ENCODE data around the gene PELI2. TPM values are rescaled to one million over a fixed set of nuclear protein-coding genes. Genes with fewer than 3 reads are reported as not detected.

The PELI2 gene
- total and polyA plus RNA-seq, 2 experiments from 2014 or later, result 8.0 to 24.5 TPM

DNA sequence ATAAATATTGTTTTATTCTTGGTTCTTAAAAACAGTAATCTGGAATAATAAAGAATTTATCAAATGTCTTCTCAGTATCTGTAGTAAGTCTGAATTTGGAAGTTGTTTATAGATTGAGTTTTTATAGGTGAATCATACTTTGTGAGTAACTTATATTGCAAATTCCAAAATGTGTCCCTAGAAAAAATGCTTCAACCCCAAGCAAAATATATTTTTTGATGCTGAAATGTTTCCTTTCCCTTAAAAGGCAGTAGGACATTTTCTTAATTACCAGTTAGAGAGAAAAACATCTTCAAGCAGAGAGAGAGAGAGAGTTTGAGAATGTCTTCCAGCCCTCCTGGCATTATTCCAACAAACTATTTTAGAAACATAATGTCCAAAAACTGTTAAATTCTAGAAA, 37.9 kb downstream of the PELI2 start (continued):
- TF ChIP-seq, protein P1, sequence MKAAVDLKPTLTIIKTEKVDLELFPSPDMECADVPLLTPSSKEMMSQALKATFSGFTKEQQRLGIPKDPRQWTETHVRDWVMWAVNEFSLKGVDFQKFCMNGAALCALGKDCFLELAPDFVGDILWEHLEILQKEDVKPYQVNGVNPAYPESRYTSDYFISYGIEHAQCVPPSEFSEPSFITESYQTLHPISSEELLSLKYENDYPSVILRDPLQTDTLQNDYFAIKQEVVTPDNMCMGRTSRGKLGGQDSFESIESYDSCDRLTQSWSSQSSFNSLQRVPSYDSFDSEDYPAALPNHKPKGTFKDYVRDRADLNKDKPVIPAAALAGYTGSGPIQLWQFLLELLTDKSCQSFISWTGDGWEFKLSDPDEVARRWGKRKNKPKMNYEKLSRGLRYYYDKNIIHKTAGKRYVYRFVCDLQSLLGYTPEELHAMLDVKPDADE (IDR thresholded peaks at IDR 0.05), result no peak
- TF ChIP-seq, protein P2, sequence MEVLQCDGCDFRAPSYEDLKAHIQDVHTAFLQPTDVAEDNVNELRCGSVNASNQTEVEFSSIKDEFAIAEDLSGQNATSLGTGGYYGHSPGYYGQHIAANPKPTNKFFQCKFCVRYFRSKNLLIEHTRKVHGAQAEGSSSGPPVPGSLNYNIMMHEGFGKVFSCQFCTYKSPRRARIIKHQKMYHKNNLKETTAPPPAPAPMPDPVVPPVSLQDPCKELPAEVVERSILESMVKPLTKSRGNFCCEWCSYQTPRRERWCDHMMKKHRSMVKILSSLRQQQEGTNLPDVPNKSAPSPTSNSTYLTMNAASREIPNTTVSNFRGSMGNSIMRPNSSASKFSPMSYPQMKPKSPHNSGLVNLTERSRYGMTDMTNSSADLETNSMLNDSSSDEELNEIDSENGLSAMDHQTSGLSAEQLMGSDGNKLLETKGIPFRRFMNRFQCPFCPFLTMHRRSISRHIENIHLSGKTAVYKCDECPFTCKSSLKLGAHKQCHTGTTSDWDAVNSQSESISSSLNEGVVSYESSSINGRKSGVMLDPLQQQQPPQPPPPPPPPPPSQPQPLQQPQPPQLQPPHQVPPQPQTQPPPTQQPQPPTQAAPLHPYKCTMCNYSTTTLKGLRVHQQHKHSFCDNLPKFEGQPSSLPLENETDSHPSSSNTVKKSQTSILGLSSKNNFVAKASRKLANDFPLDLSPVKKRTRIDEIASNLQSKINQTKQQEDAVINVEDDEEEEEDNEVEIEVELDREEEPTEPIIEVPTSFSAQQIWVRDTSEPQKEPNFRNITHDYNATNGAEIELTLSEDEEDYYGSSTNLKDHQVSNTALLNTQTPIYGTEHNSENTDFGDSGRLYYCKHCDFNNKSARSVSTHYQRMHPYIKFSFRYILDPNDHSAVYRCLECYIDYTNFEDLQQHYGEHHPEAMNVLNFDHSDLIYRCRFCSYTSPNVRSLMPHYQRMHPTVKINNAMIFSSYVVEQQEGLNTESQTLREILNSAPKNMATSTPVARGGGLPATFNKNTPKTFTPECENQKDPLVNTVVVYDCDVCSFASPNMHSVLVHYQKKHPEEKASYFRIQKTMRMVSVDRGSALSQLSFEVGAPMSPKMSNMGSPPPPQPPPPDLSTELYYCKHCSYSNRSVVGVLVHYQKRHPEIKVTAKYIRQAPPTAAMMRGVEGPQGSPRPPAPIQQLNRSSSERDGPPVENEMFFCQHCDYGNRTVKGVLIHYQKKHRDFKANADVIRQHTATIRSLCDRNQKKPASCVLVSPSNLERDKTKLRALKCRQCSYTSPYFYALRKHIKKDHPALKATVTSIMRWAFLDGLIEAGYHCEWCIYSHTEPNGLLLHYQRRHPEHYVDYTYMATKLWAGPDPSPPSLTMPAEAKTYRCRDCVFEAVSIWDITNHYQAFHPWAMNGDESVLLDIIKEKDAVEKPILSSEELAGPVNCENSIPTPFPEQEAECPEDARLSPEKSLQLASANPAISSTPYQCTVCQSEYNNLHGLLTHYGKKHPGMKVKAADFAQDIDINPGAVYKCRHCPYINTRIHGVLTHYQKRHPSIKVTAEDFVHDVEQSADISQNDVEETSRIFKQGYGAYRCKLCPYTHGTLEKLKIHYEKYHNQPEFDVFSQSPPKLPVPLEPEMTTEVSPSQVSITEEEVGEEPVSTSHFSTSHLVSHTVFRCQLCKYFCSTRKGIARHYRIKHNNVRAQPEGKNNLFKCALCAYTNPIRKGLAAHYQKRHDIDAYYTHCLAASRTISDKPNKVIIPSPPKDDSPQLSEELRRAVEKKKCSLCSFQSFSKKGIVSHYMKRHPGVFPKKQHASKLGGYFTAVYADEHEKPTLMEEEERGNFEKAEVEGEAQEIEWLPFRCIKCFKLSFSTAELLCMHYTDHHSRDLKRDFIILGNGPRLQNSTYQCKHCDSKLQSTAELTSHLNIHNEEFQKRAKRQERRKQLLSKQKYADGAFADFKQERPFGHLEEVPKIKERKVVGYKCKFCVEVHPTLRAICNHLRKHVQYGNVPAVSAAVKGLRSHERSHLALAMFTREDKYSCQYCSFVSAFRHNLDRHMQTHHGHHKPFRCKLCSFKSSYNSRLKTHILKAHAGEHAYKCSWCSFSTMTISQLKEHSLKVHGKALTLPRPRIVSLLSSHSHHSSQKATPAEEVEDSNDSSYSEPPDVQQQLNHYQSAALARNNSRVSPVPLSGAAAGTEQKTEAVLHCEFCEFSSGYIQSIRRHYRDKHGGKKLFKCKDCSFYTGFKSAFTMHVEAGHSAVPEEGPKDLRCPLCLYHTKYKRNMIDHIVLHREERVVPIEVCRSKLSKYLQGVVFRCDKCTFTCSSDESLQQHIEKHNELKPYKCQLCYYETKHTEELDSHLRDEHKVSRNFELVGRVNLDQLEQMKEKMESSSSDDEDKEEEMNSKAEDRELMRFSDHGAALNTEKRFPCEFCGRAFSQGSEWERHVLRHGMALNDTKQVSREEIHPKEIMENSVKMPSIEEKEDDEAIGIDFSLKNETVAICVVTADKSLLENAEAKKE (CRISPR knock-in tag; IDR thresholded peaks at IDR 0.05), result no peak
- TF ChIP-seq CREB1 (CRISPR knock-in tag; IDR thresholded peaks at IDR 0.05; ENCODE audit: low read depth), result no peak
- TF ChIP-seq POLR2AphosphoS5 (IDR thresholded peaks at IDR 0.05; ENCODE audit: low read depth), result no peak

DNA sequence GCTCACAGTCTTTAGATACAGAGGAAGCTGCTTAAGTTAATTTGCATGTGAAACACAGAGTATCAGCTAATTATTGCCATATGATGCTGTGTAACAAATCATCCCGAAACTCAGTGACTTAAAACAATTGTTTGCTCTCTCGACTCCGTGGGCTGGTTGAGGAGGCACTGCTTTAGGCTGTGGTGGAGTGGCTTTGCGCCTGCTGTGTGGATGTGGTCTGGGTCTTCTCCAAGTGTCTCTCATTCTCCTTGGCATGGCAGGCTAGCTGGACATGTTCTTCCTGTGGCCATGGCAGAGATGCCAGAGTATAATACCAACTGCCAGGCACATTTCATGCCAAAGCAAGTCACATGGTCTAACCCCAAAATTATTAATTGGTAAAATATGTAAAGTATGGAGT, 40.9 kb downstream of the PELI2 start:
- no peak overlapping the region for H2AFZ ChIP-seq
- no peak overlapping the region for H3K4me2 ChIP-seq
- no peaks in the 10 kb centered on the region for H3K27me3 Mint-ChIP-seq (ENCODE audit: insufficient read depth, low read depth, poor library complexity)
- H3K4me1 Mint-ChIP-seq, result peaks cover 16% of the 10 kb centered on the region
- H3K36me3 ChIP-seq (ENCODE audit: insufficient read depth), result no peaks in the 10 kb centered on the region
- no peak overlapping the region for H3K4me3 Mint-ChIP-seq
- no peaks in the 10 kb centered on the region for H3F3A ChIP-seq (replicated peaks; ENCODE audit: low read depth)
- H3K4me3 ChIP-seq, result no peak overlapping the region
- no peak overlapping the region for H3K27ac ChIP-seq (ENCODE audit: low read depth)
- no peaks in the 10 kb centered on the region for H3K27me3 ChIP-seq (ENCODE audit: insufficient read depth)
- 0 out of 2 replicates have a peak, but pooled peaks cover 6% of the 10 kb centered on the region for H3K4me1 ChIP-seq (ENCODE audit: insufficient read depth)
- H3K9me2 ChIP-seq (ENCODE audit: insufficient read depth), result no peaks in the 10 kb centered on the region
- peaks cover 10% of the 10 kb centered on the region; the same call in 1 of the 3 replicates for H3K36me3 Mint-ChIP-seq (ENCODE audit: low read depth)
- ATAC-seq, result no peak
- H4K20me1 ChIP-seq (replicated peaks; ENCODE audit: insufficient read depth), result peaks cover 6% of the 10 kb centered on the region; the same call in 1 of the 2 replicates
- no peak overlapping the region for H3K27ac Mint-ChIP-seq
- peaks cover 98% of the 10 kb centered on the region for H3K79me2 ChIP-seq (replicated peaks; ENCODE audit: insufficient read depth)
- no peak for DNase-seq (ENCODE audit: low spot score)
- peaks cover 9% of the 10 kb centered on the region; the same call in 1 of the 3 replicates for H3K9me3 Mint-ChIP-seq
- TF ChIP-seq, protein P3, sequence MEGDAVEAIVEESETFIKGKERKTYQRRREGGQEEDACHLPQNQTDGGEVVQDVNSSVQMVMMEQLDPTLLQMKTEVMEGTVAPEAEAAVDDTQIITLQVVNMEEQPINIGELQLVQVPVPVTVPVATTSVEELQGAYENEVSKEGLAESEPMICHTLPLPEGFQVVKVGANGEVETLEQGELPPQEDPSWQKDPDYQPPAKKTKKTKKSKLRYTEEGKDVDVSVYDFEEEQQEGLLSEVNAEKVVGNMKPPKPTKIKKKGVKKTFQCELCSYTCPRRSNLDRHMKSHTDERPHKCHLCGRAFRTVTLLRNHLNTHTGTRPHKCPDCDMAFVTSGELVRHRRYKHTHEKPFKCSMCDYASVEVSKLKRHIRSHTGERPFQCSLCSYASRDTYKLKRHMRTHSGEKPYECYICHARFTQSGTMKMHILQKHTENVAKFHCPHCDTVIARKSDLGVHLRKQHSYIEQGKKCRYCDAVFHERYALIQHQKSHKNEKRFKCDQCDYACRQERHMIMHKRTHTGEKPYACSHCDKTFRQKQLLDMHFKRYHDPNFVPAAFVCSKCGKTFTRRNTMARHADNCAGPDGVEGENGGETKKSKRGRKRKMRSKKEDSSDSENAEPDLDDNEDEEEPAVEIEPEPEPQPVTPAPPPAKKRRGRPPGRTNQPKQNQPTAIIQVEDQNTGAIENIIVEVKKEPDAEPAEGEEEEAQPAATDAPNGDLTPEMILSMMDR (conservative IDR thresholded peaks at IDR 0.05; ENCODE audit: low read depth in 2 of 2), result no peak
- TF ChIP-seq, protein P1 (IDR thresholded peaks at IDR 0.05), result no peak
- no peak for TF ChIP-seq CREB1 (CRISPR knock-in tag; IDR thresholded peaks at IDR 0.05; ENCODE audit: low read depth)
- no peak for TF ChIP-seq ZNF331 (CRISPR knock-in tag; IDR thresholded peaks at IDR 0.05; ENCODE audit: low read depth)
- no peak for TF ChIP-seq NANOG (IDR thresholded peaks at IDR 0.05; ENCODE audit: borderline replicate concordance)
- TF ChIP-seq POLR2AphosphoS5 (IDR thresholded peaks at IDR 0.05; ENCODE audit: low read depth), result no peak
- TF ChIP-seq EZH2 (IDR thresholded peaks at IDR 0.05; ENCODE audit: low read depth, unreplicated experiment), result no peak
- no peak for TF ChIP-seq STAT1 (IDR thresholded peaks at IDR 0.05; ENCODE audit: unreplicated experiment)
- no peak for TF ChIP-seq ZNF114 (CRISPR knock-in tag; IDR thresholded peaks at IDR 0.05)
- TF ChIP-seq JUNB (IDR thresholded peaks at IDR 0.05; ENCODE audit: unreplicated experiment), result no peak

All from GM23338 (cell line).